HEK293 (cell line): ENCODE measurements around the gene NRP2.

Source experiments
- MZF1 ChIP-seq: fragments of 450-650 bp; formaldehyde crosslinking; IDR thresholded peaks from 2 replicates; pipeline ENCODE4 v1.5.1; 2017; ENCODE audit warnings: missing biosample characterization, missing genetic modification characterization, borderline replicate concordance
- PATZ1 ChIP-seq: fragments of 450-650 bp; formaldehyde crosslinking; IDR thresholded peaks from 2 replicates; pipeline ENCODE4 v1.5.1; 2016; ENCODE audit warnings: missing biosample characterization, missing genetic modification characterization
- ZEB2 ChIP-seq: fragments of 450-650 bp; formaldehyde crosslinking; IDR thresholded peaks from 2 replicates; pipeline ENCODE4 v1.5.1; 2016; ENCODE audit warnings: missing biosample characterization, missing genetic modification characterization
- ZNF133 ChIP-seq: fragments of 450-650 bp; formaldehyde crosslinking; IDR thresholded peaks from 2 replicates; pipeline ENCODE4 v1.5.1; 2016; ENCODE audit warnings: missing biosample characterization, missing genetic modification characterization
- TF ChIP-seq, protein P1 (sequence below): fragments of 450-650 bp; formaldehyde crosslinking; IDR thresholded peaks from 2 replicates; pipeline ENCODE4 v1.5.1; 2016; ENCODE audit warnings: missing biosample characterization, missing genetic modification characterization
- TF ChIP-seq, protein P2 (sequence below): fragments of 450-650 bp; formaldehyde crosslinking; IDR thresholded peaks from 2 replicates; pipeline ENCODE4 v1.5.1; 2016; ENCODE audit warnings: missing biosample characterization, missing genetic modification characterization

GRCh38 chr2:205792908-205793307 is 110.6 kb downstream of the NRP2 start:
- TF ChIP-seq ZNF133 = no peak
- TF ChIP-seq, protein P1, sequence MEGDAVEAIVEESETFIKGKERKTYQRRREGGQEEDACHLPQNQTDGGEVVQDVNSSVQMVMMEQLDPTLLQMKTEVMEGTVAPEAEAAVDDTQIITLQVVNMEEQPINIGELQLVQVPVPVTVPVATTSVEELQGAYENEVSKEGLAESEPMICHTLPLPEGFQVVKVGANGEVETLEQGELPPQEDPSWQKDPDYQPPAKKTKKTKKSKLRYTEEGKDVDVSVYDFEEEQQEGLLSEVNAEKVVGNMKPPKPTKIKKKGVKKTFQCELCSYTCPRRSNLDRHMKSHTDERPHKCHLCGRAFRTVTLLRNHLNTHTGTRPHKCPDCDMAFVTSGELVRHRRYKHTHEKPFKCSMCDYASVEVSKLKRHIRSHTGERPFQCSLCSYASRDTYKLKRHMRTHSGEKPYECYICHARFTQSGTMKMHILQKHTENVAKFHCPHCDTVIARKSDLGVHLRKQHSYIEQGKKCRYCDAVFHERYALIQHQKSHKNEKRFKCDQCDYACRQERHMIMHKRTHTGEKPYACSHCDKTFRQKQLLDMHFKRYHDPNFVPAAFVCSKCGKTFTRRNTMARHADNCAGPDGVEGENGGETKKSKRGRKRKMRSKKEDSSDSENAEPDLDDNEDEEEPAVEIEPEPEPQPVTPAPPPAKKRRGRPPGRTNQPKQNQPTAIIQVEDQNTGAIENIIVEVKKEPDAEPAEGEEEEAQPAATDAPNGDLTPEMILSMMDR (tag by site-specific recombination) = no peak
- TF ChIP-seq, protein P2, sequence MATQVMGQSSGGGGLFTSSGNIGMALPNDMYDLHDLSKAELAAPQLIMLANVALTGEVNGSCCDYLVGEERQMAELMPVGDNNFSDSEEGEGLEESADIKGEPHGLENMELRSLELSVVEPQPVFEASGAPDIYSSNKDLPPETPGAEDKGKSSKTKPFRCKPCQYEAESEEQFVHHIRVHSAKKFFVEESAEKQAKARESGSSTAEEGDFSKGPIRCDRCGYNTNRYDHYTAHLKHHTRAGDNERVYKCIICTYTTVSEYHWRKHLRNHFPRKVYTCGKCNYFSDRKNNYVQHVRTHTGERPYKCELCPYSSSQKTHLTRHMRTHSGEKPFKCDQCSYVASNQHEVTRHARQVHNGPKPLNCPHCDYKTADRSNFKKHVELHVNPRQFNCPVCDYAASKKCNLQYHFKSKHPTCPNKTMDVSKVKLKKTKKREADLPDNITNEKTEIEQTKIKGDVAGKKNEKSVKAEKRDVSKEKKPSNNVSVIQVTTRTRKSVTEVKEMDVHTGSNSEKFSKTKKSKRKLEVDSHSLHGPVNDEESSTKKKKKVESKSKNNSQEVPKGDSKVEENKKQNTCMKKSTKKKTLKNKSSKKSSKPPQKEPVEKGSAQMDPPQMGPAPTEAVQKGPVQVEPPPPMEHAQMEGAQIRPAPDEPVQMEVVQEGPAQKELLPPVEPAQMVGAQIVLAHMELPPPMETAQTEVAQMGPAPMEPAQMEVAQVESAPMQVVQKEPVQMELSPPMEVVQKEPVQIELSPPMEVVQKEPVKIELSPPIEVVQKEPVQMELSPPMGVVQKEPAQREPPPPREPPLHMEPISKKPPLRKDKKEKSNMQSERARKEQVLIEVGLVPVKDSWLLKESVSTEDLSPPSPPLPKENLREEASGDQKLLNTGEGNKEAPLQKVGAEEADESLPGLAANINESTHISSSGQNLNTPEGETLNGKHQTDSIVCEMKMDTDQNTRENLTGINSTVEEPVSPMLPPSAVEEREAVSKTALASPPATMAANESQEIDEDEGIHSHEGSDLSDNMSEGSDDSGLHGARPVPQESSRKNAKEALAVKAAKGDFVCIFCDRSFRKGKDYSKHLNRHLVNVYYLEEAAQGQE (tag by site-specific recombination) = no peak
- no peak for TF ChIP-seq MZF1 (tag by site-specific recombination)
- TF ChIP-seq ZEB2 (tag by site-specific recombination) = no peak
- no peak for TF ChIP-seq PATZ1 (tag by site-specific recombination)
